Uterus (tissue), 4 donors: ENCODE data around the gene CCT7. TPM values are rescaled to one million over a fixed set of nuclear protein-coding genes. Genes with fewer than 3 reads are reported as not detected.

ENCODE experiments used
- DNase-seq, 2 donors: peaks; one replicate each; pipeline ENCODE4 v3.0.0-alpha.2; 2019 to 2020
- H3K27ac ChIP-seq, 2 donors: fragments of 200-600 bp; sonication (generic); 1 replicate in 1 of 2; 2 replicates in 1 of 2; pipeline ENCODE4 v1.5.1; 2016 to 2018
- H3K27me3 ChIP-seq, 2 donors: fragments of 200-600 bp; sonication (generic); one replicate each; pipeline ENCODE4 v1.5.1; 2018 to 2019; ENCODE audit warnings: control low read depth in 1 of 2
- H3K36me3 ChIP-seq, 2 donors: fragments of 200-600 bp; sonication (generic); one replicate each; pipeline ENCODE4 v1.5.1; 2019; ENCODE audit warnings: control low read depth in 1 of 2
- H3K4me1 ChIP-seq, 2 donors: fragments of 200-600 bp; sonication (generic); one replicate each; pipeline ENCODE4 v1.5.1; 2018 to 2019; ENCODE audit warnings: control low read depth in 1 of 2
- H3K4me3 ChIP-seq, 2 donors: fragments of 200-600 bp; sonication (generic); 1 replicate in 1 of 2; 2 replicates in 1 of 2; pipeline ENCODE4 v1.5.1; 2018 to 2019; ENCODE audit warnings: mild to moderate bottlenecking in 1 of 2
- H3K9me3 ChIP-seq, 2 donors: fragments of 200-600 bp; sonication (generic); one replicate each; pipeline ENCODE4 v1.5.1; 2019; ENCODE audit warnings: control low read depth in 1 of 2
- POLR2A ChIP-seq, 2 donors: fragments of 450-650 bp; IDR thresholded peaks; one replicate each; pipeline ENCODE4 v1.6.1; 2016; ENCODE audit warnings: antibody characterized with exemption in 2 of 2, mild to moderate bottlenecking in 1 of 2, moderate library complexity in 1 of 2
- intact Hi-C: fragments of 100-400 bp; cut with DNase I; formaldehyde crosslinking; loops from one replicate; pipeline ENCODE4 v1.15.1; 2023; ENCODE audit warnings: low total_unique reads
- small RNA-seq: library from RNA; depleted of rRNA; stranded (forward); fragments of <200 nt; gene quantifications from one replicate; pipeline ENCODE3, GENCODE V24; 2016
- total RNA-seq, 4 donors: library from RNA; depleted of rRNA in 3 of 4; stranded (reverse); fragments of >200 nt in 3 of 4; gene quantifications; one replicate each; pipeline versions ENCODE4 v1.1.0 to v1.2.4, GENCODE V29; 2014 to 2023
- TF ChIP-seq, protein P1 (sequence below), 4 experiments: fragments of 200-600 bp in 2 of 4; fragments of 450-650 bp in 2 of 4; sonication (generic) in 2 of 4; IDR thresholded peaks; one replicate each; pipeline ENCODE4 v1.5.1; 2016 to 2019; ENCODE audit warnings: antibody characterized with exemption in 4 of 4, mild to moderate bottlenecking in 2 of 4, moderate library complexity in 1 of 4
- donor health status: DM: yes; HTN: yes; CAD: no.

Gene CCT7
- total RNA-seq, 4 donors from 2014 or later, result 118 to 269 (median 188) TPM

DNA sequence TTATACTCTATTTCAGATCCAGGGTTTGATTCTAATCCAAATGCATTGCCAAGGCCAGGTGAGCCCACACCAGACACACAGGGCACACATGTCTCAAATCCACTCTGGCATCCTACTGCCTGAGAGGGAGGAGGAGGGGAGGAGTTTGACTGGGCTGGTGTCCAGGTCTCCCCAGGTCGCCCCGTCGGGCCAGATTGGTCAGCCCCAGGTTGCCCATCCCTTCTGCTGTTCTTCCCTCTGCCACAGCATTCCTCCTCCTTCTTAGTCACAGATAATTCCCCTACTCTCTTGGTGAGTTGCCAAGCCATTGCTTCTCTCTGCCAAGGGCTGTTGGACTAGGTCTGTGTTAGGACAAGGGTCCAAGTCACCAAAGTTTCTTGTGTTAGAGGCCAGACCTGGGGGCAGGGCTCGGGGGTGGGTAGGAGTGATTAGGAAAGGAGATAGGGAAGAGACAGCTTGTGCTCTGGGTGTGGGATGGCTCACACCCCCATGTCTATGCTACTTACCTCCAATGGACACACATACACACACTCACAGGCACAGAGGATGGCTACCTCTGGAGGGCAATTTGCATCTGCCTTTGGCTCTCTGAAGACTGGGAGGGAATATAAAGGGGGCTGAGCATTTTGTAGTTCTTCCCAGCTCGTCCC lies 61.8 kb downstream of the CCT7 start:
- DNase-seq, result no peak
- H3K4me1 ChIP-seq, result peaks cover 0 to 20% of the 10 kb centered on the region in 2 donors
- no peaks in the 10 kb centered on the region for H3K36me3 ChIP-seq
- H3K9me3 ChIP-seq, result no peaks in the 10 kb centered on the region
- no peak overlapping the region for H3K4me3 ChIP-seq
- TF ChIP-seq, protein P1, sequence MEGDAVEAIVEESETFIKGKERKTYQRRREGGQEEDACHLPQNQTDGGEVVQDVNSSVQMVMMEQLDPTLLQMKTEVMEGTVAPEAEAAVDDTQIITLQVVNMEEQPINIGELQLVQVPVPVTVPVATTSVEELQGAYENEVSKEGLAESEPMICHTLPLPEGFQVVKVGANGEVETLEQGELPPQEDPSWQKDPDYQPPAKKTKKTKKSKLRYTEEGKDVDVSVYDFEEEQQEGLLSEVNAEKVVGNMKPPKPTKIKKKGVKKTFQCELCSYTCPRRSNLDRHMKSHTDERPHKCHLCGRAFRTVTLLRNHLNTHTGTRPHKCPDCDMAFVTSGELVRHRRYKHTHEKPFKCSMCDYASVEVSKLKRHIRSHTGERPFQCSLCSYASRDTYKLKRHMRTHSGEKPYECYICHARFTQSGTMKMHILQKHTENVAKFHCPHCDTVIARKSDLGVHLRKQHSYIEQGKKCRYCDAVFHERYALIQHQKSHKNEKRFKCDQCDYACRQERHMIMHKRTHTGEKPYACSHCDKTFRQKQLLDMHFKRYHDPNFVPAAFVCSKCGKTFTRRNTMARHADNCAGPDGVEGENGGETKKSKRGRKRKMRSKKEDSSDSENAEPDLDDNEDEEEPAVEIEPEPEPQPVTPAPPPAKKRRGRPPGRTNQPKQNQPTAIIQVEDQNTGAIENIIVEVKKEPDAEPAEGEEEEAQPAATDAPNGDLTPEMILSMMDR (IDR thresholded peaks at IDR 0.05), result no peak
- TF ChIP-seq POLR2A (IDR thresholded peaks at IDR 0.05), result no peak
- intact Hi-C loops, result no loop called here
- H3K27ac ChIP-seq, result no peak overlapping the region
- H3K27me3 ChIP-seq, result peaks cover 23 to 30% of the 10 kb centered on the region in 2 donors

DNA sequence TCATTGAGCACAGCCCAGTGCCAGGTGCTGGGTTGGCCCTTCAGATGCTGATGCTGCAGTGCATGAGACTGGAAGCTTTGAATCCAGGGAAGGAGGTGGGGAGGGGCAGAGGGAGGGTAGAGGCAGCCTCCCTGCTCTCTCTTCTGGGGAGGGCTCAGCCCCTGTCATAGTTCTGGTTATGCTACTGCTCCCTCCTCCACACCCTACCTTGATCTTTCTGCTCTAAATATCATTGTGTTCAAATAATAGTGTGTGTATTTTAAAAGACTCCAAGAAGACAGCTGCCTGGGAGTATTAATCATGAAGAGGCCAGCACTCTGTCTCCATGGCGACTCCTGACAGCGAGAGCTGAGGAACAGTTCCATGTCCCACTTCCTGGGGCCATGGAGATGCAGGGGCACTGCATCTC lies 63.0 kb downstream of the CCT7 start:
- Histone ChIP-seq H3K4me1 (peaks cover 0 to 9% of the 10 kb centered on the region in 2 donors), H3K27ac (no peak overlapping the region), H3K27me3 (peaks cover 16 to 24% of the 10 kb centered on the region in 2 donors), H3K9me3 (no peaks in the 10 kb centered on the region), H3K4me3 (no peak overlapping the region), H3K36me3 (no peaks in the 10 kb centered on the region)
- intact Hi-C loops, result no loop called here
- no peak for DNase-seq
- no peak for TF ChIP-seq POLR2A (IDR thresholded peaks at IDR 0.05)
- TF ChIP-seq, protein P1 (IDR thresholded peaks at IDR 0.05), result no peak

DNA sequence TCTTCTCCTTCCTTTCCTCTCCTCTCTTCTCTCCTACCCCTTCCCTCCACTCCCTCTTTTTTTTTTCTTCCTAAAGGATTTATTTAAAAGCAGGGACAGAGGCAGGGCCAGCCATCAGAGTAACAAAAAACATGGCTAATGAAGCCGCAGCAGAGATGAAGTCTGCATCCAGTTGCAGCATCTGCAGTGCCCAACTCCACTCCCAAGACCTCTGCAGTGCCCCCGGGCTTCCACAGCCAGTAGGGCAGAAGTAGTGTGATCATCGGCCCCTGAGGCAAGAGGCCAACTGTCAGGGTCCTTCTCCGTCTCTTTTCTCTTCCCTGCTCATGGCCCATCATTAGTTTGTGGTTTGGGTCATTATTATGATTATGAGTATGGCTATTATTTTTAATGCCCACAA lies 63.5 kb downstream of the CCT7 start:
- no peak for TF ChIP-seq POLR2A (IDR thresholded peaks at IDR 0.05)
- TF ChIP-seq, protein P1 (IDR thresholded peaks at IDR 0.05), result no peak
- H3K9me3 ChIP-seq, result no peaks in the 10 kb centered on the region
- intact Hi-C loops, result no loop called here
- peaks cover 14 to 20% of the 10 kb centered on the region in 2 donors for H3K27me3 ChIP-seq
- H3K27ac ChIP-seq, result no peak overlapping the region
- H3K36me3 ChIP-seq, result no peaks in the 10 kb centered on the region
- H3K4me3 ChIP-seq, result no peak overlapping the region
- DNase-seq, result no peak
- H3K4me1 ChIP-seq, result peaks cover 0 to 9% of the 10 kb centered on the region in 2 donors

DNA sequence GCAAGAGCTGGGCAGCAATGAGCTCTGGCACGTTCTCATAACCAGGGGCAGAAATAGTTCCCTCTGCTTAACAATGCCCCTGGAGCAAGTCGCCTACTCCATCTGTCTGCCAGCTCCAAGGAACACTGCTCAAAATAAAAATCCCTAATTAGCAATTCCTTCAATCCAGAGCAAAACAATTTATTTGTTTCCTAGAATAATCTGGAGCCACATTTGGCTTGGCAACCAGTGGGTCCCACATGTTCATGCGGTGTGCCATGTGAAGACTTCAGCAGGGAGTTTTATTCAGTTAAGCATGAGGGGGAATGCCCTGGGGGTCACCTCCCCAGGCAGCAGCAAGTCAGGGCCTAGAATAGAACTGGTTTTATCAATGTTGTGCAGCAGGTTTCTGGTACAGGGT lies 66.8 kb downstream of the CCT7 start:
- DNase-seq, result no peak
- no peaks in the 10 kb centered on the region for H3K36me3 ChIP-seq
- no peaks in the 10 kb centered on the region for H3K4me1 ChIP-seq
- intact Hi-C loops, result no loop called here
- H3K9me3 ChIP-seq, result no peaks in the 10 kb centered on the region
- no peak for TF ChIP-seq POLR2A (IDR thresholded peaks at IDR 0.05)
- TF ChIP-seq, protein P1 (IDR thresholded peaks at IDR 0.05), result no peak
- no peak overlapping the region for H3K4me3 ChIP-seq
- H3K27ac ChIP-seq, result no peak overlapping the region
- H3K27me3 ChIP-seq, result no peaks in the 10 kb centered on the region

DNA sequence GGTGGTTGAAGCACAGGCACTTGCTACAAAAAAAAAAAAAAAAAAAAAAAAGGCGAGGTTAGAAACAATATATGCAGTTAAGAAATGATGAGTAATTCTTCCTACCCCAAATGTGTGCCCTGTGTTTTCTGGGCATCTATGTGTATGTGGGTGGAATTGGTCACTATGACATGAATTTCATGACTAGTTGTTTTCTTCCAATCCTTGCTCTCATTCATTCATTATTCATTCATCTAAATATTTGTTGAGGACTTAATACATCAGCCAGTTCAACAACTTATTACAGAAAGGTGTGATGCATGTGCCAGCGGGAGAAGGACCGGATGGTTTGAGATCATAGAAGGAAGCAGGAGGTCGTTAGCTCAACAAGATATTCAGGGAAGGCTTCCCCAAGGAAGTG lies 67.5 kb downstream of the CCT7 start:
- Histone ChIP-seq H3K36me3 (no peaks in the 10 kb centered on the region), H3K9me3 (no peaks in the 10 kb centered on the region), H3K4me3 (no peak overlapping the region), H3K27me3 (no peaks in the 10 kb centered on the region), H3K4me1 (no peaks in the 10 kb centered on the region), H3K27ac (no peak overlapping the region)
- TF ChIP-seq, protein P1 (IDR thresholded peaks at IDR 0.05), result no peak
- TF ChIP-seq POLR2A (IDR thresholded peaks at IDR 0.05), result no peak
- intact Hi-C loops, result no loop called here
- DNase-seq, result no peak

Small RNA genes lying within 50 kb of the gene (small RNA-seq; reads per million reads assigned to genes)
- gene RNU6-111P, result not detected

Other genes with a start within 250 kb of the CCT7 start
- gene SFXN5, start 162.6 kb upstream of the CCT7 start, total RNA-seq, result 10 to 100 TPM in 2 of 4 donors, 1 to 10 TPM in 2; 2.1 to 16.0 (median 10.6) TPM
- 10 to 100 TPM; 22.4 to 45.7 (median 31.7) TPM for gene RAB11FIP5, start 121.4 kb upstream of the CCT7 start, total RNA-seq
- not detected for gene NOTO, start 31.7 kb upstream of the CCT7 start, total RNA-seq
- gene SMYD5, start 20.1 kb upstream of the CCT7 start, total RNA-seq, result 10 to 100 TPM in 3 of 4 donors, 1 to 10 TPM in 1; 5.9 to 31.1 (median 22.7) TPM
- 10 to 100 TPM in 2 of 4 donors, 1 to 10 TPM in 2; 2.3 to 11.8 (median 9.8) TPM for gene PRADC1, start 1.1 kb upstream of the CCT7 start, total RNA-seq
- 1 to 10 TPM in 3 of 4 donors, under 1 TPM in 1; 0.29 to 5.6 (median 1.6) TPM for gene FBXO41, start 50.2 kb downstream of the CCT7 start, total RNA-seq
- gene EGR4, start 59.2 kb downstream of the CCT7 start, total RNA-seq, result not detected
- gene ALMS1, start 151.5 kb downstream of the CCT7 start, total RNA-seq, result 10 to 100 TPM; 21.5 to 52.1 (median 44.6) TPM